ENCODE results near the gene NFASC.

The NFASC gene

DNA sequence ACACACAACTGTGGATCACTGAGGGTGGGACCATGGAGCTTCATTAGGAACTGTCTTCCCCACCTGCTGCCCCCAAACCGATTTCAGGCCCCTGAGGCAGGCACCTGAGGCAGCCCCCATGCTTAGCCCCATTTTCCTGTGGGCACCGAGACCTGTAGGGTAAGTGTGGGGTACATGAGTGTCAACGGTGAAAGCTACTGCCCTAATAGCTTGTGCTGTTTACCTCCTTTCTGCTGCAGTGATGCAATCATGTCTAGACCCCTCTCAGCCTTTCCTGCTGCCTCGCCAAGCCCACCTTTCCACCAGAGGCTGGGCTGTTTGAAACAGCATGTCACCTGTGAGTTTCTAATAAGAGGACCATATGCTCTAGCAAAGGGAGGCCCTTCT is 53.0 kb downstream of the NFASC start:
- no peak overlapping the region for H3K4me3 ChIP-seq (ENCODE audit: insufficient read depth, low read length, poor library complexity, severe bottlenecking)
- no peak overlapping the region for H2AFZ ChIP-seq (ENCODE audit: low read depth, low read length, severe bottlenecking)
- H3K27me3 ChIP-seq (ENCODE audit: low read length) = no peaks in the 10 kb centered on the region; the same call in 1 of the 2 replicates
- H4K20me1 ChIP-seq (ENCODE audit: low read depth, low read length) = no peaks in the 10 kb centered on the region
- H3K9ac ChIP-seq (ENCODE audit: low read length) = no peak overlapping the region
- no peaks in the 10 kb centered on the region for H3K9me2 ChIP-seq (replicated peaks; ENCODE audit: insufficient read depth, low read length)
- H3K4me2 ChIP-seq (ENCODE audit: low read depth, low read length, poor library complexity, severe bottlenecking) = no peak overlapping the region
- no peaks in the 10 kb centered on the region for H3F3A ChIP-seq (ENCODE audit: insufficient read depth)
- H3K27ac ChIP-seq (ENCODE audit: low read depth, low read length) = no peak overlapping the region
- H3K36me3 ChIP-seq (ENCODE audit: low read length) = no peaks in the 10 kb centered on the region
- no peaks in the 10 kb centered on the region for H3K79me2 ChIP-seq (ENCODE audit: insufficient read depth, low read length)
- no peaks in the 10 kb centered on the region for H3K9me3 ChIP-seq (ENCODE audit: insufficient read depth, low read length)
- TF ChIP-seq EZH2phosphoT487 (conservative IDR thresholded peaks at IDR 0.05; ENCODE audit: low read length) = no peak
- TF ChIP-seq, protein P1, sequence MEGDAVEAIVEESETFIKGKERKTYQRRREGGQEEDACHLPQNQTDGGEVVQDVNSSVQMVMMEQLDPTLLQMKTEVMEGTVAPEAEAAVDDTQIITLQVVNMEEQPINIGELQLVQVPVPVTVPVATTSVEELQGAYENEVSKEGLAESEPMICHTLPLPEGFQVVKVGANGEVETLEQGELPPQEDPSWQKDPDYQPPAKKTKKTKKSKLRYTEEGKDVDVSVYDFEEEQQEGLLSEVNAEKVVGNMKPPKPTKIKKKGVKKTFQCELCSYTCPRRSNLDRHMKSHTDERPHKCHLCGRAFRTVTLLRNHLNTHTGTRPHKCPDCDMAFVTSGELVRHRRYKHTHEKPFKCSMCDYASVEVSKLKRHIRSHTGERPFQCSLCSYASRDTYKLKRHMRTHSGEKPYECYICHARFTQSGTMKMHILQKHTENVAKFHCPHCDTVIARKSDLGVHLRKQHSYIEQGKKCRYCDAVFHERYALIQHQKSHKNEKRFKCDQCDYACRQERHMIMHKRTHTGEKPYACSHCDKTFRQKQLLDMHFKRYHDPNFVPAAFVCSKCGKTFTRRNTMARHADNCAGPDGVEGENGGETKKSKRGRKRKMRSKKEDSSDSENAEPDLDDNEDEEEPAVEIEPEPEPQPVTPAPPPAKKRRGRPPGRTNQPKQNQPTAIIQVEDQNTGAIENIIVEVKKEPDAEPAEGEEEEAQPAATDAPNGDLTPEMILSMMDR (IDR thresholded peaks at IDR 0.05; ENCODE audit: insufficient read depth, low read length, poor library complexity, severe bottlenecking) = no peak

DNA sequence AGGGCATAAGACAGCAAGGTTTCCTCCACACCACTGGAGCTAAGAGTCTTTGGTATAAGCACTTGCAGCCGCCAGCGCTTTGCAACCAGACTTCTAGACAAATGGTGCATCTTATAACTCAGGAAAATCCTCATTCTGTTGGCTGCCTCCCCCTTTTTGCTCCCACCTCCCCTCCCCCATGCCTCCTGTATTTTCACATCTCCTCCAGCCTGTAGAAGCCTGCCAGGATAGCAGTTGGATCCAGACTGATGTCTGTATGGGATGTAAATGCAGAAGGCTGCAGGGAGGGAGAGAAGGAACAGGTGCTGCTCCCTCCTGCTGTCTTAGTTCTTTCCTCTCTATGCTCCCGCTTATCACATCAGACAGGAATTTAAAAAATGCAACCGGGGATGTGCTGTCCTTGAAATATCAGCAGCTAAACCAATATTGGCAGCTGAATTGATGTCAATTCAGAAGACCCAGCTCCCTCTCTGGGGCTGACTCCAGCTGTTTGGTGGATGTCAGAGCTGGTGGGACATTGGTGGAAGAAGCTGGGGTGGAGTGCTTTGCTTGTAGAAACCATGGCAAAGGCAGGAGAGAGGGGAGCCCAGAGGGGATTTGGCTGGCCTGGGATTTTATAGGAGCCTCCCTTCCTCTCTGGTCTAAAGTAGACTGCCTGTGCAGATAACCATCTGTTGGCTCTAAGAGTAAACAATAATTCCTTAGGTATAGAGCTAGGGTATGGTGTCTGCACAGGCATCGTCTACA is 53.5 kb downstream of the NFASC start:
- Histone ChIP-seq H3K4me3 (ENCODE audit: insufficient read depth, low read length, poor library complexity, severe bottlenecking) (no peak overlapping the region), H3F3A (ENCODE audit: insufficient read depth) (no peaks in the 10 kb centered on the region), H3K79me2 (ENCODE audit: insufficient read depth, low read length) (no peaks in the 10 kb centered on the region), H3K9me3 (ENCODE audit: insufficient read depth, low read length) (no peaks in the 10 kb centered on the region), H4K20me1 (ENCODE audit: low read depth, low read length) (no peaks in the 10 kb centered on the region), H3K9ac (ENCODE audit: low read length) (no peak overlapping the region), H2AFZ (ENCODE audit: low read depth, low read length, severe bottlenecking) (no peak overlapping the region), H3K4me2 (ENCODE audit: low read depth, low read length, poor library complexity, severe bottlenecking) (no peak overlapping the region), H3K36me3 (ENCODE audit: low read length) (no peaks in the 10 kb centered on the region), H3K27me3 (ENCODE audit: low read length) (no peaks in the 10 kb centered on the region; the same call in 1 of the 2 replicates), H3K9me2 (replicated peaks; ENCODE audit: insufficient read depth, low read length) (no peaks in the 10 kb centered on the region), H3K27ac (ENCODE audit: low read depth, low read length) (no peak overlapping the region)
- TF ChIP-seq, protein P1 (IDR thresholded peaks at IDR 0.05; ENCODE audit: insufficient read depth, low read length, poor library complexity, severe bottlenecking) = no peak
- TF ChIP-seq EZH2phosphoT487 (conservative IDR thresholded peaks at IDR 0.05; ENCODE audit: low read length) = no peak

DNA sequence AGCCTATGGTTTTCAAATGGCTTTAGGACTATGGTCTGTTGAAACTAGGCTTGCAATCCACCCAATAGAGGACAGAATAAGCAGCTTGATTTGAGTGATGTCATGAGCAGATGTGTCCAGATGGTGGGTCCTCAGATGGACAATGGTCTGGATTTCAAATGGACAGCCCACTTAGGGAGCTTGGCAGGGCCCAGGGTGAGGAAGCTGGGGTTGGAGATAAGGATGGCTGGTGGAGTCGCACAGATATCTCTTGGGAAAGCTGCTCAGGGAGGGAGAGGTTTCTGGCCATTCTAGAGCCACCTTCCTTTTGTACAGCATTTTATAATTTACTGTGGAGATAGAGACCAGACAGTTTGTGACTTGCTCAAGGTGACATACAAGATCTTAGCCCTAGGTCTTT is 55.0 kb downstream of the NFASC start:
- H3K27me3 ChIP-seq (ENCODE audit: low read length) = no peaks in the 10 kb centered on the region; the same call in 1 of the 2 replicates
- H4K20me1 ChIP-seq (ENCODE audit: low read depth, low read length) = no peaks in the 10 kb centered on the region
- H3K9me2 ChIP-seq (replicated peaks; ENCODE audit: insufficient read depth, low read length) = no peaks in the 10 kb centered on the region
- H3F3A ChIP-seq (ENCODE audit: insufficient read depth) = no peaks in the 10 kb centered on the region
- no peak overlapping the region for H3K4me2 ChIP-seq (ENCODE audit: low read depth, low read length, poor library complexity, severe bottlenecking)
- H3K36me3 ChIP-seq (ENCODE audit: low read length) = no peaks in the 10 kb centered on the region
- H3K27ac ChIP-seq (ENCODE audit: low read depth, low read length) = no peak overlapping the region
- no peak for TF ChIP-seq EZH2phosphoT487 (conservative IDR thresholded peaks at IDR 0.05; ENCODE audit: low read length)
- TF ChIP-seq, protein P1 (IDR thresholded peaks at IDR 0.05; ENCODE audit: insufficient read depth, low read length, poor library complexity, severe bottlenecking) = no peak
- no peak overlapping the region for H2AFZ ChIP-seq (ENCODE audit: low read depth, low read length, severe bottlenecking)
- no peak overlapping the region for H3K9ac ChIP-seq (ENCODE audit: low read length)
- no peaks in the 10 kb centered on the region for H3K9me3 ChIP-seq (ENCODE audit: insufficient read depth, low read length)
- no peak overlapping the region for H3K4me3 ChIP-seq (ENCODE audit: insufficient read depth, low read length, poor library complexity, severe bottlenecking)
- no peaks in the 10 kb centered on the region for H3K79me2 ChIP-seq (ENCODE audit: insufficient read depth, low read length)

Data from SU-DHL-6 (cell line).